HG03196 (cell line): ENCODE data around the gene ARHGAP35.
"Not testable (repeated sequence)": the region's sequence is repeated elsewhere in the genome, so short reads cannot be mapped to it uniquely, and the experiment has no call there.

Experiments used
- ATAC-seq: cut with Tn5 transposase; IDR thresholded peaks from one replicate; pipeline ENCODE4 v1.9.1; 2021; ENCODE audit not compliant: unreplicated experiment

Gene ARHGAP35

GRCh38 chr19:46842791-46843190 is 18.0 kb upstream of the ARHGAP35 start:
- ATAC-seq = no peak

- no peak for ATAC-seq
These were observed 16.7 kb upstream of the ARHGAP35 start for GRCh38 chr19:46844067-46844489.

GRCh38 chr19:46845959-46846459 is 14.8 kb upstream of the ARHGAP35 start:
- no peak for ATAC-seq

GRCh38 chr19:46847528-46847927 is 13.3 kb upstream of the ARHGAP35 start:
- ATAC-seq = no peak

GRCh38 chr19:46848389-46848788 is 12.4 kb upstream of the ARHGAP35 start:
- ATAC-seq = no peak

- ATAC-seq = no peak
These were observed 11.2 kb upstream of the ARHGAP35 start for GRCh38 chr19:46849610-46850009.

- ATAC-seq = peak; percentile 89
These were observed 10.3 kb upstream of the ARHGAP35 start, which contains the start of gene AP2S1 for GRCh38 chr19:46850228-46851203. AP2S1 (minus strand) TSS chr19:46850846; CDS start chr19:46850766, 80 bp downstream.

- ATAC-seq = no peak
These were observed 8.0 kb upstream of the ARHGAP35 start for GRCh38 chr19:46852830-46853229.

GRCh38 chr19:46854698-46855097 is 6.1 kb upstream of the ARHGAP35 start:
- ATAC-seq = not testable (repeated sequence)

- ATAC-seq = peak; percentile 45
These were observed 4.5 kb upstream of the ARHGAP35 start for GRCh38 chr19:46856062-46857022.

GRCh38 chr19:46859637-46860124 is 1.1 kb upstream of the ARHGAP35 start:
- no peak for ATAC-seq

- peak; percentile 62 for ATAC-seq
These were observed 512 bp upstream of the ARHGAP35 start for GRCh38 chr19:46860125-46860845.

- ATAC-seq = no peak
These were observed 1.1 kb downstream of the ARHGAP35 start for GRCh38 chr19:46861691-46862502.

- no peak for ATAC-seq
These were observed 1.7 kb downstream of the ARHGAP35 start for GRCh38 chr19:46862503-46862834.

- no peak for ATAC-seq
These were observed 2.3 kb downstream of the ARHGAP35 start for GRCh38 chr19:46862974-46863632.

- no peak for ATAC-seq
These were observed 3.2 kb downstream of the ARHGAP35 start for GRCh38 chr19:46863818-46864629.

- no peak for ATAC-seq
These were observed 5.8 kb downstream of the ARHGAP35 start for GRCh38 chr19:46866407-46867136.
